K562 (cell line): ENCODE results near the gene RPL3. TPM values are rescaled to one million over a fixed set of nuclear protein-coding genes. Genes with fewer than 3 reads are reported as not detected.

Experiments used
- ATAC-seq: fragments of 200-7000 bp; cut with Tn5 transposase; 3 replicates; pipeline ENCODE4 v1.9.1; 2020; ENCODE audit warnings: moderate library complexity
- BruUV-seq: library from RNA; stranded (reverse); fragments of 400-500 nt; replicated peaks from 2 replicates; lab custom pipeline; 2021; lab: Mats Ljungman, UMichigan
- CTCF ChIA-PET: fragments of 300-600 bp; formaldehyde crosslinking; extraction: SDS; loops from one replicate; lab custom pipeline; 2021; ENCODE audit warnings: low intra/inter-chr PET ratio; lab: Yijun Ruan, JAX
- POLR2A ChIA-PET: fragments of 300-600, 350-650 bp; sonication (Branson Sonifier 250); formaldehyde crosslinking; extraction: SDS; loops from one replicate; lab custom pipeline; 2021; ENCODE audit warnings: antibody characterized with exemption, inconsistent platforms; lab: Yijun Ruan, JAX
- DNase-seq, 4 experiments: peaks; one replicate each; pipeline versions ENCODE4 v3.0.0 to v3.0.0-alpha.2; 2011 to 2018; ENCODE audit warnings: low spot score in 3 of 4, mixed read lengths in 3 of 4; ENCODE audit errors: extremely low read depth in 1 of 4
- FAIRE-seq: peaks from 2 replicates; lab custom pipeline; 2011; peaks lifted over from hg19 to GRCh38; lab: Jason Lieb, UNC
- H2AFZ ChIP-seq: 2 replicates; pipeline ENCODE4 v1.6.0; 2011; ENCODE audit warnings: low read depth, low read length, control low read depth, inconsistent platforms
- H3K27ac ChIP-seq: fragments of 200-600 bp; 3 replicates; pipeline ENCODE4 v1.8.0; 2011; ENCODE audit warnings: low read depth, mild to moderate bottlenecking, control low read depth, inconsistent platforms, low read length, moderate library complexity, mixed read lengths; ENCODE audit errors: extremely low read depth
- H3K27me3 ChIP-seq, 2 experiments: fragments of 300-600 bp in 1 of 2; 2 replicates in 1 of 2; 3 replicates in 1 of 2; pipeline versions ENCODE4 v1.6.0 to v1.8.0; 2011; ENCODE audit warnings: inconsistent platforms in 2 of 2, low read length in 2 of 2, mild to moderate bottlenecking in 1 of 2, mixed read lengths in 1 of 2, moderate library complexity in 1 of 2; ENCODE audit not compliant: control insufficient read depth in 2 of 2, insufficient read depth in 2 of 2
- H3K36me3 ChIP-seq: fragments of 300-600 bp; 3 replicates; pipeline ENCODE4 v1.8.0; 2011; ENCODE audit warnings: mild to moderate bottlenecking, low read length, inconsistent platforms; ENCODE audit not compliant: control insufficient read depth, insufficient read depth
- H3K4me1 ChIP-seq, 2 experiments: fragments of 200-600 bp in 1 of 2; replicated peaks in 1 of 2; 2 replicates in 1 of 2; 3 replicates in 1 of 2; pipeline versions ENCODE4 v1.5.1 to v1.8.0; 2011; ENCODE audit warnings: inconsistent platforms in 2 of 2, low read length in 2 of 2, mild to moderate bottlenecking in 1 of 2, mixed read lengths in 1 of 2, moderate library complexity in 1 of 2; ENCODE audit not compliant: control insufficient read depth in 2 of 2, insufficient read depth in 2 of 2
- H3K4me2 ChIP-seq: 2 replicates; pipeline ENCODE4 v1.6.1; 2011; ENCODE audit warnings: low read length, control low read depth, inconsistent platforms, mixed read lengths; ENCODE audit not compliant: insufficient read depth
- H3K4me3 ChIP-seq: fragments of 200-600 bp; sonication (generic), shearing (Covaris generic); 2 replicates; pipeline ENCODE4 v1.5.1; 2016; ENCODE audit warnings: control low read depth, inconsistent platforms
- H3K79me2 ChIP-seq: fragments of 200-600 bp; 3 replicates; pipeline ENCODE4 v1.8.0; 2011; ENCODE audit warnings: low read length, inconsistent platforms; ENCODE audit not compliant: control insufficient read depth, insufficient read depth
- H3K9ac ChIP-seq, 2 experiments: 2 replicates each; pipeline versions ENCODE4 v1.6.0 to v1.6.1; 2011; ENCODE audit warnings: low read depth in 2 of 2, low read length in 2 of 2, control low read depth in 1 of 2, inconsistent platforms in 1 of 2, mild to moderate bottlenecking in 1 of 2, mixed read lengths in 1 of 2; ENCODE audit not compliant: insufficient read depth in 1 of 2
- H3K9me1 ChIP-seq: one replicate; pipeline ENCODE4 v1.6.0; 2011; ENCODE audit warnings: inconsistent platforms, mild to moderate bottlenecking, low read length, moderate library complexity; ENCODE audit not compliant: control insufficient read depth, insufficient read depth
- H3K9me3 ChIP-seq: replicated peaks from 2 replicates; pipeline ENCODE4 v1.5.1; 2011; ENCODE audit warnings: low read depth, low read length, inconsistent platforms; ENCODE audit not compliant: control insufficient read depth, insufficient read depth
- H4K20me1 ChIP-seq: replicated peaks from 2 replicates; pipeline ENCODE4 v1.6.1; 2011; ENCODE audit warnings: low read length, inconsistent platforms, mixed read lengths; ENCODE audit not compliant: control insufficient read depth, insufficient read depth
- CTBP1 ChIP-seq: fragments of 450-650 bp; IDR thresholded peaks from 2 replicates; pipeline ENCODE4 v1.6.1; 2016; ENCODE audit warnings: borderline replicate concordance
- MCM5 ChIP-seq: fragments of 450-650 bp; IDR thresholded peaks from 2 replicates; pipeline ENCODE4 v1.6.1; 2016; ENCODE audit warnings: low read depth
- PTRF ChIP-seq: fragments of 450-650 bp; IDR thresholded peaks from 2 replicates; pipeline ENCODE4 v1.6.1; 2016; ENCODE audit warnings: mild to moderate bottlenecking, missing genetic modification characterization, missing compliant biosample characterization
- TBP ChIP-seq: optimal IDR thresholded peaks from 2 replicates; pipeline ENCODE3; 2011; ENCODE audit warnings: low read depth, low read length, improper control_type of control experiment
- TSC22D4 ChIP-seq: fragments of 450-650 bp; IDR thresholded peaks from 2 replicates; pipeline ENCODE4 v1.6.1; 2016; ENCODE audit warnings: missing genetic modification characterization, missing biosample characterization, control low read depth
- ZKSCAN3 ChIP-seq: fragments of 250-450 bp; sonication (Bioruptor Pico); IDR thresholded peaks from 2 replicates; pipeline ENCODE4 v1.4.0; 2020
- WGBS: fragments of 100-300 bp; shearing (Covaris generic); methylation state at CpG from one replicate; pipeline ENCODE4 v1.1.6; 2016; ENCODE audit warnings: low coverage, mixed read lengths; ENCODE audit not compliant: insufficient coverage; ENCODE audit errors: missing lambda C conversion rate; 5-methylcytosine and 5-hydroxymethylcytosine counted together
- in situ Hi-C: fragments of 300-500 bp; cut with MboI; formaldehyde crosslinking; loops from 4 replicates; pipeline ENCODE4 v1.15.0; 2018; ENCODE audit warnings: inconsistent platforms, mixed read lengths
- intact Hi-C: fragments of 100-400 bp; cut with micrococcal nuclease; formaldehyde crosslinking; loops from 2 replicates; pipeline ENCODE4 v1.14.2; 2022
- polyA plus RNA-seq, 8 experiments: library from polyadenylated mRNA; depleted of rRNA in 4 of 8; stranded (reverse) in 5 of 8; unstranded in 3 of 8; fragments of >200 nt; fragmentation: Nextera tagmentation in 2 of 8; fragmentation: Illumina TruSeq in 1 of 8; extraction: Ambion mirVana in 2 of 8; extraction: Trizol in 1 of 8; gene quantifications; 2 replicates each; pipeline versions ENCODE4 v1.2.1 to v1.2.3, GENCODE V29; 2011 to 2014; ENCODE audit warnings: inconsistent platforms in 1 of 8, missing spikeins in 1 of 8
- total RNA-seq, 7 experiments: library from RNA; depleted of rRNA in 6 of 7; stranded (reverse); fragments of >200 nt in 6 of 7; fragmentation: Illumina TruSeq in 2 of 7; extraction: Trizol in 2 of 7; gene quantifications; 2 replicates each; pipeline versions ENCODE4 v1.2.1 to v1.2.3, GENCODE V29; 2011 to 2021; ENCODE audit warnings: low replicate concordance in 1 of 7
- TF ChIP-seq, protein P1 (sequence below): fragments of 250-450 bp; sonication (Bioruptor Pico); IDR thresholded peaks from 2 replicates; pipeline ENCODE4 v1.5.0; 2022; ENCODE audit warnings: mild to moderate bottlenecking
- TF ChIP-seq, protein P2 (sequence below): fragments of 450-650 bp; formaldehyde crosslinking; IDR thresholded peaks from 2 replicates; pipeline ENCODE4 v1.4.0; 2022; ENCODE audit warnings: mild to moderate bottlenecking, moderate library complexity

Gene RPL3
- total and polyA plus RNA-seq, 9 of the 15 experiments (the other 6 are each of a cell fraction or from before 2014, with no cell fraction given): 1,624 to 4,066 (median 2,565) TPM

DNA sequence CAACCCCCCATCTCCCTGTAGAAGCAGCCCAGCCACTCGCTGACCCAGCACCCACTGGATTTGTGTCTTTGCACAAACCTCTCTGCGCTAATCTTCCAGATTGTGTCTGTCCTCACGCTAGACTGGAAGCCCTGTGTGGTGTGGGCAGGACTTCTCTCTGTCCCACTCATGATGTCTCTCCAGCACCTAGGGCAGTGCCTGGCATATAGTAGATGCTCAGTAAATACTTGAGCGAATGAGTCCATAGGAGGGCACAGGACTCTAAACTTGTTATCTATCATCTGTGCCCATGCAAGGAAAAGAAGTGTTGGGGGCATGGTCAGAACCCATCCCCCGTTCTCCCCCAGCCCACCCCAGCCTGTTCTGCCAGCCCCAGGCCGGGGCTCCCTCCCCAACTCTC lies 22.9 kb downstream of the RPL3 start:
- ChIA-PET CTCF (no interaction called here), POLR2A (no interaction called here)
- Histone ChIP-seq H3K36me3 (no peaks in the 10 kb centered on the region), H4K20me1 (no peaks in the 10 kb centered on the region), H3K4me3 (no peak overlapping the region), H3K27ac (no peak overlapping the region), H3K9ac (no peak overlapping the region; a peak in 1 of 4 replicates), H2AFZ (no peak overlapping the region), H3K9me3 (no peaks in the 10 kb centered on the region), H3K79me2 (no peaks in the 10 kb centered on the region), H3K27me3 (no peaks in the 10 kb centered on the region), H3K9me1 (no peaks in the 10 kb centered on the region), H3K4me2 (no peak overlapping the region), H3K4me1 (peaks cover 25 to 64% of the 10 kb centered on the region in 2 experiments)
- TF ChIP-seq ZKSCAN3 (CRISPR knock-in tag) (no peak), TBP (no peak), TSC22D4 (no peak), PTRF (tag) (no peak), MCM5 (no peak), CTBP1 (no peak)
- TF ChIP-seq, protein P1, sequence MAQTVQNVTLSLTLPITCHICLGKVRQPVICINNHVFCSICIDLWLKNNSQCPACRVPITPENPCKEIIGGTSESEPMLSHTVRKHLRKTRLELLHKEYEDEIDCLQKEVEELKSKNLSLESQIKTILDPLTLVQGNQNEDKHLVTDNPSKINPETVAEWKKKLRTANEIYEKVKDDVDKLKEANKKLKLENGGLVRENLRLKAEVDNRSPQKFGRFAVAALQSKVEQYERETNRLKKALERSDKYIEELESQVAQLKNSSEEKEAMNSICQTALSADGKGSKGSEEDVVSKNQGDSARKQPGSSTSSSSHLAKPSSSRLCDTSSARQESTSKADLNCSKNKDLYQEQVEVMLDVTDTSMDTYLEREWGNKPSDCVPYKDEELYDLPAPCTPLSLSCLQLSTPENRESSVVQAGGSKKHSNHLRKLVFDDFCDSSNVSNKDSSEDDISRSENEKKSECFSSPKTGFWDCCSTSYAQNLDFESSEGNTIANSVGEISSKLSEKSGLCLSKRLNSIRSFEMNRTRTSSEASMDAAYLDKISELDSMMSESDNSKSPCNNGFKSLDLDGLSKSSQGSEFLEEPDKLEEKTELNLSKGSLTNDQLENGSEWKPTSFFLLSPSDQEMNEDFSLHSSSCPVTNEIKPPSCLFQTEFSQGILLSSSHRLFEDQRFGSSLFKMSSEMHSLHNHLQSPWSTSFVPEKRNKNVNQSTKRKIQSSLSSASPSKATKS (CRISPR knock-in tag): no peak
- TF ChIP-seq, protein P2, sequence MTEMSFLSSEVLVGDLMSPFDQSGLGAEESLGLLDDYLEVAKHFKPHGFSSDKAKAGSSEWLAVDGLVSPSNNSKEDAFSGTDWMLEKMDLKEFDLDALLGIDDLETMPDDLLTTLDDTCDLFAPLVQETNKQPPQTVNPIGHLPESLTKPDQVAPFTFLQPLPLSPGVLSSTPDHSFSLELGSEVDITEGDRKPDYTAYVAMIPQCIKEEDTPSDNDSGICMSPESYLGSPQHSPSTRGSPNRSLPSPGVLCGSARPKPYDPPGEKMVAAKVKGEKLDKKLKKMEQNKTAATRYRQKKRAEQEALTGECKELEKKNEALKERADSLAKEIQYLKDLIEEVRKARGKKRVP (CRISPR knock-in tag): no peak
- intact Hi-C loops: no loop called here
- ATAC-seq (no peak), FAIRE-seq (no peak), DNase-seq (no peak)
- no TSS peak for BruUV-seq
- in situ Hi-C loops: no loop called here
- 65% methylated on average over 4 of the region's 6 CpGs for WGBS
